Mammary epithelial cell (primary cell): ENCODE measurements around the gene ACO1.

Source experiments
- EZH2 ChIP-seq: IDR thresholded peaks from 2 replicates; pipeline ENCODE4 v1.6.1; 2012; ENCODE audit warnings: low read length, inconsistent platforms, borderline replicate concordance
- TF ChIP-seq, protein P1 (sequence below), 2 donors: IDR thresholded peaks in 1 of 2; conservative IDR thresholded peaks in 1 of 2; 2 replicates each; pipeline ENCODE4 v1.5.1; 2011 to 2012; ENCODE audit warnings: inconsistent platforms in 2 of 2, low read length in 2 of 2, mild to moderate bottlenecking in 2 of 2, control low read depth in 1 of 2, low read depth in 1 of 2; ENCODE audit not compliant: insufficient read depth in 1 of 2; ENCODE audit errors: extremely low read depth in 1 of 2

DNA sequence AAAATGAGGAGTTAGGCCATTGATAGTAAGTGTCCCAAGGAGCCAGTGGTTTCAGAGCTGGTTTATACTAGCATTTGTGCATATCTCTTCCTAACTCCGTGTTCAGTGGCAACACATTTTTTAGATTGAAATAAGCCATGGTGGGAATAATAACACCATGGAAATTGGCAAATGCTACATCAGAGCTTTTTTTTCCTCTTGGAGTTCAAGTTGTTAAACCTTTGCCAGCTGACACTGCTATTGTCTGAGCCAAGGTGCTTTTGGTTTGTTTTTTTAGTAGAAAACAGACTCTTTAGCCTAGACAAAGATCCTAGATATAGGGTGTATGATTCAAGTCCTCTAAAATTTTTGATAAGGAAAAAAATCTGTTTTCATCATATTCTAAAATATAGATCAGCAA is 2.8 kb downstream of the ACO1 start:
- TF ChIP-seq EZH2 = no peak
- TF ChIP-seq, protein P1, sequence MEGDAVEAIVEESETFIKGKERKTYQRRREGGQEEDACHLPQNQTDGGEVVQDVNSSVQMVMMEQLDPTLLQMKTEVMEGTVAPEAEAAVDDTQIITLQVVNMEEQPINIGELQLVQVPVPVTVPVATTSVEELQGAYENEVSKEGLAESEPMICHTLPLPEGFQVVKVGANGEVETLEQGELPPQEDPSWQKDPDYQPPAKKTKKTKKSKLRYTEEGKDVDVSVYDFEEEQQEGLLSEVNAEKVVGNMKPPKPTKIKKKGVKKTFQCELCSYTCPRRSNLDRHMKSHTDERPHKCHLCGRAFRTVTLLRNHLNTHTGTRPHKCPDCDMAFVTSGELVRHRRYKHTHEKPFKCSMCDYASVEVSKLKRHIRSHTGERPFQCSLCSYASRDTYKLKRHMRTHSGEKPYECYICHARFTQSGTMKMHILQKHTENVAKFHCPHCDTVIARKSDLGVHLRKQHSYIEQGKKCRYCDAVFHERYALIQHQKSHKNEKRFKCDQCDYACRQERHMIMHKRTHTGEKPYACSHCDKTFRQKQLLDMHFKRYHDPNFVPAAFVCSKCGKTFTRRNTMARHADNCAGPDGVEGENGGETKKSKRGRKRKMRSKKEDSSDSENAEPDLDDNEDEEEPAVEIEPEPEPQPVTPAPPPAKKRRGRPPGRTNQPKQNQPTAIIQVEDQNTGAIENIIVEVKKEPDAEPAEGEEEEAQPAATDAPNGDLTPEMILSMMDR (conservative IDR thresholded peaks at IDR 0.05 in 1 of 2, IDR thresholded peaks at IDR 0.05 in 1 of 2; ENCODE audit: extremely low read depth in 1 of 2, insufficient read depth in 1 of 2, low read depth in 1 of 2, low read length in 2 of 2) = no peak
